IMR-90 (cell line): Measurements from ENCODE around the gene SAPCD1. TPM values are rescaled to one million over a fixed set of nuclear protein-coding genes. Genes with fewer than 3 reads are reported as not detected.

ENCODE experiments used
- ATAC-seq: fragments of 200-7000 bp; cut with Tn5 transposase; 2 replicates; pipeline ENCODE4 v1.9.1; 2020; ENCODE audit warnings: low read depth, mild to moderate bottlenecking, moderate library complexity
- BruUV-seq: library from RNA; stranded (reverse); fragments of 400-500 nt; replicated peaks from 2 replicates; lab custom pipeline; 2021; lab: Mats Ljungman, UMichigan
- CTCF ChIA-PET: fragments of 300-600 bp; formaldehyde crosslinking; extraction: SDS; loops from one replicate; lab custom pipeline; 2021; ENCODE audit warnings: antibody characterized with exemption; lab: Yijun Ruan, JAX
- POLR2A ChIA-PET: fragments of 300-600 bp; sonication (Branson Sonifier 250); formaldehyde crosslinking; loops from one replicate; lab custom pipeline; 2022; ENCODE audit warnings: antibody characterized with exemption; ENCODE audit not compliant: unreplicated experiment; lab: Charles Lee
- DNase-seq: peaks from one replicate; pipeline ENCODE4 v3.0.0; 2013
- H2AFZ ChIP-seq: replicated peaks from 2 replicates; pipeline ENCODE3; 2013; ENCODE audit warnings: low read length, mild to moderate bottlenecking; ENCODE audit not compliant: poor library complexity
- H2AK5ac ChIP-seq: 2 replicates; pipeline ENCODE4 v1.6.1; 2013; ENCODE audit warnings: low read depth, low read length, inconsistent platforms
- H2AK9ac ChIP-seq: replicated peaks from 2 replicates; pipeline ENCODE3; 2013; ENCODE audit warnings: mild to moderate bottlenecking, low read depth, low read length, moderate library complexity; ENCODE audit not compliant: poor library complexity
- H2BK120ac ChIP-seq: 2 replicates; pipeline ENCODE4 v1.6.1; 2013; ENCODE audit warnings: low read depth, low read length, inconsistent platforms
- H2BK15ac ChIP-seq: 3 replicates; pipeline ENCODE4 v1.6.1; 2013; ENCODE audit warnings: low read depth, low read length, inconsistent platforms
- H2BK20ac ChIP-seq: 2 replicates; pipeline ENCODE4 v1.6.1; 2013; ENCODE audit warnings: low read depth, mild to moderate bottlenecking, inconsistent platforms, low read length, moderate library complexity
- H2BK5ac ChIP-seq: 2 replicates; pipeline ENCODE4 v1.6.1; 2013; ENCODE audit warnings: mild to moderate bottlenecking, low read depth, low read length, inconsistent platforms; ENCODE audit not compliant: poor library complexity, severe bottlenecking
- H3K14ac ChIP-seq: replicated peaks from 2 replicates; pipeline ENCODE4 v1.6.1; 2013; ENCODE audit warnings: low read depth, low read length, inconsistent platforms
- H3K18ac ChIP-seq: 2 replicates; pipeline ENCODE4 v1.6.1; 2013; ENCODE audit warnings: low read depth, low read length, control low read depth
- H3K23ac ChIP-seq: 2 replicates; pipeline ENCODE4 v1.6.1; 2013; ENCODE audit warnings: low read depth, low read length, inconsistent platforms
- H3K27ac ChIP-seq: 2 replicates; pipeline ENCODE4 v1.5.1; 2013; ENCODE audit warnings: mild to moderate bottlenecking, control low read depth, low read length; ENCODE audit not compliant: insufficient read depth
- H3K27me3 ChIP-seq: 2 replicates; pipeline ENCODE4 v1.6.1; 2013; ENCODE audit warnings: low read length; ENCODE audit not compliant: control insufficient read depth, insufficient read depth
- H3K36me3 ChIP-seq: 2 replicates; pipeline ENCODE4 v1.6.1; 2013; ENCODE audit warnings: low read length, mixed read lengths; ENCODE audit not compliant: control insufficient read depth, insufficient read depth
- H3K4ac ChIP-seq: 2 replicates; pipeline ENCODE4 v1.6.1; 2013; ENCODE audit warnings: low read depth, low read length, inconsistent platforms
- H3K4me1 ChIP-seq: 2 replicates; pipeline ENCODE4 v1.6.1; 2013; ENCODE audit warnings: low read length, mixed read lengths; ENCODE audit not compliant: control insufficient read depth, insufficient read depth
- H3K4me2 ChIP-seq: 2 replicates; pipeline ENCODE4 v1.6.1; 2013; ENCODE audit warnings: low read depth, mild to moderate bottlenecking, control low read depth, low read length, moderate library complexity
- H3K4me3 ChIP-seq: 2 replicates; pipeline ENCODE4 v1.5.1; 2013; ENCODE audit warnings: low read depth, mild to moderate bottlenecking, control low read depth, low read length, moderate library complexity; ENCODE audit not compliant: insufficient read depth
- H3K56ac ChIP-seq: 2 replicates; pipeline ENCODE4 v1.6.1; 2013; ENCODE audit warnings: low read length, inconsistent platforms; ENCODE audit not compliant: insufficient read depth; ENCODE audit errors: extremely low read depth
- H3K79me1 ChIP-seq, 2 experiments: 2 replicates each; pipeline ENCODE4 v1.6.1; 2013; ENCODE audit warnings: low read length in 2 of 2, inconsistent platforms in 1 of 2, low read depth in 1 of 2
- H3K9ac ChIP-seq: 2 replicates; pipeline ENCODE4 v1.6.1; 2013; ENCODE audit warnings: low read depth, low read length, control low read depth
- H3K9me1 ChIP-seq: 2 replicates; pipeline ENCODE4 v1.6.1; 2013; ENCODE audit warnings: low read length, inconsistent platforms; ENCODE audit not compliant: insufficient read depth
- H3K9me3 ChIP-seq: 2 replicates; pipeline ENCODE4 v1.6.1; 2013; ENCODE audit warnings: low read length; ENCODE audit not compliant: control insufficient read depth, insufficient read depth
- H4K20me1 ChIP-seq: 2 replicates; pipeline ENCODE4 v1.6.1; 2013; ENCODE audit warnings: low read length, inconsistent platforms; ENCODE audit not compliant: insufficient read depth
- H4K5ac ChIP-seq: 2 replicates; pipeline ENCODE4 v1.6.1; 2013; ENCODE audit warnings: mild to moderate bottlenecking, low read depth, low read length, control low read depth
- H4K8ac ChIP-seq, 2 experiments: 2 replicates each; pipeline ENCODE4 v1.6.1; 2013; ENCODE audit warnings: low read depth in 2 of 2, low read length in 2 of 2, control low read depth in 1 of 2, inconsistent platforms in 1 of 2
- H4K91ac ChIP-seq: 2 replicates; pipeline ENCODE4 v1.6.1; 2013; ENCODE audit warnings: low read depth, low read length, inconsistent platforms; ENCODE audit not compliant: insufficient read depth
- BHLHE40 ChIP-seq: fragments of 150-350 bp; IDR thresholded peaks from 2 replicates; pipeline ENCODE4 v1.6.1; 2016; ENCODE audit warnings: mild to moderate bottlenecking, low read depth, low read length
- MAFK ChIP-seq: IDR thresholded peaks from 2 replicates; pipeline ENCODE4 v1.6.1; 2012; ENCODE audit warnings: low read depth, low read length, improper control_type of control experiment
- MAZ ChIP-seq: IDR thresholded peaks from 2 replicates; pipeline ENCODE4 v1.6.1; 2012; ENCODE audit warnings: low read depth, mild to moderate bottlenecking, low read length, improper control_type of control experiment, moderate library complexity, borderline replicate concordance
- NFE2L2 ChIP-seq: fragments of 150-350 bp; IDR thresholded peaks from 2 replicates; pipeline ENCODE4 v1.6.1; 2016; ENCODE audit warnings: low read depth, mild to moderate bottlenecking, low read length
- RAD21 ChIP-seq: IDR thresholded peaks from 2 replicates; pipeline ENCODE4 v1.6.1; 2012; ENCODE audit warnings: low read length, improper control_type of control experiment
- RCOR1 ChIP-seq: IDR thresholded peaks from 2 replicates; pipeline ENCODE4 v1.6.1; 2012; ENCODE audit warnings: mild to moderate bottlenecking, low read length, improper control_type of control experiment; ENCODE audit not compliant: insufficient replicate concordance
- SMC3 ChIP-seq: fragments of 150-350 bp; IDR thresholded peaks from 2 replicates; pipeline ENCODE4 v1.6.1; 2016; ENCODE audit warnings: low read depth, mild to moderate bottlenecking, antibody characterized with exemption, low read length, moderate library complexity
- WGBS, 2 experiments: methylation state at CpG; one replicate each; pipeline versions ENCODE4 v1.1.5 to v1.1.7; 2013; ENCODE audit warnings: missing lambda C conversion rate in 2 of 2; ENCODE audit not compliant: insufficient read length in 1 of 2; ENCODE audit errors: extremely low coverage in 2 of 2; 5-methylcytosine and 5-hydroxymethylcytosine counted together
- dilution Hi-C: fragments of 300-500 bp; cut with HindIII; formaldehyde crosslinking; loops from one replicate; pipeline ENCODE4 v1.14.3; 2018; ENCODE audit warnings: low sequenced_read_pairs; ENCODE audit not compliant: unreplicated experiment
- in situ Hi-C: fragments of 300-500 bp; cut with MboI; formaldehyde crosslinking; loops from 3 replicates; pipeline ENCODE4 v1.14.3; 2019; ENCODE audit warnings: low sequenced_read_pairs, inconsistent platforms, mixed read lengths
- intact Hi-C: fragments of 100-400 bp; cut with micrococcal nuclease; formaldehyde crosslinking; loops from 2 replicates; pipeline ENCODE4 v1.10.0; 2022
- polyA plus RNA-seq, 3 experiments: library from polyadenylated mRNA; depleted of rRNA; stranded (reverse); fragments of >200 nt; gene quantifications; 2 replicates each; pipeline ENCODE4 v1.2.3, GENCODE V29; 2012; ENCODE audit warnings: low replicate concordance in 1 of 3
- total RNA-seq: library from RNA; depleted of rRNA; stranded (reverse); fragments of >200 nt; gene quantifications from 2 replicates; pipeline ENCODE4 v1.2.3, GENCODE V29; 2012
- TF ChIP-seq, protein P1 (sequence below): fragments of 150-350 bp; IDR thresholded peaks from 2 replicates; pipeline ENCODE4 v1.6.1; 2016; ENCODE audit warnings: low read depth, mild to moderate bottlenecking, low read length, moderate library complexity, borderline replicate concordance
- TF ChIP-seq, protein P2 (sequence below): conservative IDR thresholded peaks from 2 replicates; pipeline ENCODE4 v1.5.1; 2012; ENCODE audit warnings: mild to moderate bottlenecking, low read depth, low read length, improper control_type of control experiment
- TF ChIP-seq, protein P3 (sequence below): fragments of 150-350 bp; IDR thresholded peaks from 2 replicates; pipeline ENCODE4 v1.6.1; 2017; ENCODE audit warnings: mild to moderate bottlenecking, antibody characterized with exemption, low read length, low read depth

The SAPCD1 gene
- total and polyA plus RNA-seq, 2 of the 4 experiments (the other 2 are of a cell fraction) = 2.3 TPM; not detected in 1

DNA sequence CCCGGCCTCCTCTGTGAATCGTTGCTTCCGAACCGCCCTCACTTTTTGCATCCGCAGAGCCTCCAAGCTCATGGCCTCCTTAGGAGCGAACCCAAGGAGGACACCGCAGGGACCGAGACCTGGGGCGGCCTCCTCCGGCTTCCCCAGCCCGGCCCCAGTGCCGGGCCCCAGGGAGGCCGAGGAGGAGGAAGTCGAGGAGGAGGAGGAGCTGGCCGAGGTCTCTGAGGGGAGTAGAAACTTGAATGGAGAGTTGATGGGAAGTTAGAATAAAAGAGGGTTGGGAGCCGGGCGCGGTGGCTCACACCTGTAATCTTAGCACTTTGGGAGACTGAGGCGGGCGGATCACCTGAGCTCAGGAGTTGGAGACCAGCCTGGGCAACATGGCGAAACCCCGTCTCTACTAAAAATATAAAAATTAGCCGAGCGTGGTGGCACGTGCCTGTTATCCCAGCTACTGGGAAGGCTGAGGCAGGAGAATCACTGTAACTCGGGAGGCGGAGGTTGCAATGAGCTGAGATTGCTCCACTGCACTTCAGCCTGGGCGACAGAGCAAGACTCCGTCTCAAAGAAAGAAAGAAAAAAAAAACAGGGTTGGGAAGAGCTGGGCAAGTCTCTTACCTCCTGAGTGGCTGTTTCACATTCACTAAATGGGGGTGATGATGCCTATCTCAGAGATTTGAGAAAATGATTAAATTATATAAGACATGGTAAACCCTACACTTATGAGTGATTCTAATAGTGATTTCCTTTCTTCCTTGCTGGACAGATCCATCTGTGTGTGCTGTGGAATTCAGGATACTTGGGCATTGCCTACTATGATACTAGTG, 21.8 kb upstream of the SAPCD1 start (continued):
- TF ChIP-seq, protein P1, sequence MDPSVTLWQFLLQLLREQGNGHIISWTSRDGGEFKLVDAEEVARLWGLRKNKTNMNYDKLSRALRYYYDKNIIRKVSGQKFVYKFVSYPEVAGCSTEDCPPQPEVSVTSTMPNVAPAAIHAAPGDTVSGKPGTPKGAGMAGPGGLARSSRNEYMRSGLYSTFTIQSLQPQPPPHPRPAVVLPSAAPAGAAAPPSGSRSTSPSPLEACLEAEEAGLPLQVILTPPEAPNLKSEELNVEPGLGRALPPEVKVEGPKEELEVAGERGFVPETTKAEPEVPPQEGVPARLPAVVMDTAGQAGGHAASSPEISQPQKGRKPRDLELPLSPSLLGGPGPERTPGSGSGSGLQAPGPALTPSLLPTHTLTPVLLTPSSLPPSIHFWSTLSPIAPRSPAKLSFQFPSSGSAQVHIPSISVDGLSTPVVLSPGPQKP = no peak

DNA sequence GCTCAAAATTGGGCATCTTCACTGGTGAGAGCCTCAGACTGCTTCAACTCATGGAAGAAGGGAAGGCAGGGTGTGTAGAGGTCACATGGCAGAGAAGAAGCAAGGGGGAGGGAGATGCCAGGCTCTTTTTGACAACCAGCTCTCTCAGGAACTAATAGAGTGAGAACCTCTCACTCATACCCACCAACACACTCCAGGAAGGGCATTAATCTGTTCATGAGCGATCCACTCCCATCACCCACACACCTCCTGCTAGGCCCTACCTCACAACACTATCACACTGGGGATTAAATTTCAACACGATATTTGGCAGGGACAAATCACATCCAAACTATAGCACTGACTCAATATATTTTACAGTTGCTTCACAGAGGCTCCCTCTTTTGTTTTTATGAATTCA, 20.6 kb upstream of the SAPCD1 start:
- H2BK15ac ChIP-seq = no peak overlapping the region
- peaks cover 9% of the 10 kb centered on the region for H3K9me1 ChIP-seq
- no peak overlapping the region for H2AFZ ChIP-seq
- H3K9ac ChIP-seq = no peak overlapping the region
- H3K79me1 ChIP-seq = peaks cover 10 to 40% of the 10 kb centered on the region in 2 experiments; a peak in 3 of 4 replicates
- no peak overlapping the region for H4K8ac ChIP-seq
- H3K4me1 ChIP-seq = peaks cover 10% of the 10 kb centered on the region
- no peaks in the 10 kb centered on the region for H4K20me1 ChIP-seq
- H4K91ac ChIP-seq = no peak overlapping the region
- no peak overlapping the region for H3K4me2 ChIP-seq
- WGBS, 2 experiments = no CpG with 5 or more reads among the region's 2 CpGs
- no peak for ATAC-seq
- H3K4ac ChIP-seq = no peak overlapping the region
- no peak for DNase-seq
- no peak overlapping the region for H3K18ac ChIP-seq
- no peak overlapping the region for H2AK5ac ChIP-seq
- H3K27me3 ChIP-seq = no peaks in the 10 kb centered on the region
- dilution Hi-C loops (no loop called here), in situ Hi-C loops (no loop called here), intact Hi-C loops (no loop called here)
- H3K9me3 ChIP-seq = no peaks in the 10 kb centered on the region
- H4K5ac ChIP-seq = no peak overlapping the region
- H3K4me3 ChIP-seq = no peak overlapping the region
- H3K23ac ChIP-seq = no peak overlapping the region
- no peak overlapping the region for H2BK5ac ChIP-seq
- H2AK9ac ChIP-seq = peak overlapping the region; percentile 47
- ChIA-PET CTCF (no interaction called here), POLR2A (no interaction called here)
- no peak overlapping the region for H3K14ac ChIP-seq
- H3K56ac ChIP-seq = no peak overlapping the region
- BruUV-seq = no TSS peak
- H2BK20ac ChIP-seq = no peak overlapping the region
- no peak overlapping the region for H3K27ac ChIP-seq
- peaks cover 3% of the 10 kb centered on the region for H3K36me3 ChIP-seq
- no peak overlapping the region for H2BK120ac ChIP-seq
- no peak for TF ChIP-seq MAZ
- TF ChIP-seq MAFK = no peak
- TF ChIP-seq RAD21 = no peak
- no peak for TF ChIP-seq NFE2L2
- TF ChIP-seq, protein P1 = no peak
- TF ChIP-seq, protein P2, sequence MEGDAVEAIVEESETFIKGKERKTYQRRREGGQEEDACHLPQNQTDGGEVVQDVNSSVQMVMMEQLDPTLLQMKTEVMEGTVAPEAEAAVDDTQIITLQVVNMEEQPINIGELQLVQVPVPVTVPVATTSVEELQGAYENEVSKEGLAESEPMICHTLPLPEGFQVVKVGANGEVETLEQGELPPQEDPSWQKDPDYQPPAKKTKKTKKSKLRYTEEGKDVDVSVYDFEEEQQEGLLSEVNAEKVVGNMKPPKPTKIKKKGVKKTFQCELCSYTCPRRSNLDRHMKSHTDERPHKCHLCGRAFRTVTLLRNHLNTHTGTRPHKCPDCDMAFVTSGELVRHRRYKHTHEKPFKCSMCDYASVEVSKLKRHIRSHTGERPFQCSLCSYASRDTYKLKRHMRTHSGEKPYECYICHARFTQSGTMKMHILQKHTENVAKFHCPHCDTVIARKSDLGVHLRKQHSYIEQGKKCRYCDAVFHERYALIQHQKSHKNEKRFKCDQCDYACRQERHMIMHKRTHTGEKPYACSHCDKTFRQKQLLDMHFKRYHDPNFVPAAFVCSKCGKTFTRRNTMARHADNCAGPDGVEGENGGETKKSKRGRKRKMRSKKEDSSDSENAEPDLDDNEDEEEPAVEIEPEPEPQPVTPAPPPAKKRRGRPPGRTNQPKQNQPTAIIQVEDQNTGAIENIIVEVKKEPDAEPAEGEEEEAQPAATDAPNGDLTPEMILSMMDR = no peak
- TF ChIP-seq RCOR1 = no peak
- no peak for TF ChIP-seq BHLHE40
- TF ChIP-seq, protein P3, sequence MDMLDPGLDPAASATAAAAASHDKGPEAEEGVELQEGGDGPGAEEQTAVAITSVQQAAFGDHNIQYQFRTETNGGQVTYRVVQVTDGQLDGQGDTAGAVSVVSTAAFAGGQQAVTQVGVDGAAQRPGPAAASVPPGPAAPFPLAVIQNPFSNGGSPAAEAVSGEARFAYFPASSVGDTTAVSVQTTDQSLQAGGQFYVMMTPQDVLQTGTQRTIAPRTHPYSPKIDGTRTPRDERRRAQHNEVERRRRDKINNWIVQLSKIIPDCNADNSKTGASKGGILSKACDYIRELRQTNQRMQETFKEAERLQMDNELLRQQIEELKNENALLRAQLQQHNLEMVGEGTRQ = no peak
- no peak for TF ChIP-seq SMC3
